NT2/D1 (cell line): ENCODE results near the gene FOLH1.
A peak's percentile ranks its signal among the peaks of the same experiment; 100 is the strongest.
"Not testable (repeated sequence)": the region's sequence is repeated elsewhere in the genome, so short reads cannot be mapped to it uniquely, and the experiment has no call there.

Experiments
- DNase-seq: peaks from one replicate; pipeline ENCODE4 v3.0.0-alpha.2; 2011; ENCODE audit warnings: low read depth, low spot score
- H3K27me3 ChIP-seq: 2 replicates; pipeline ENCODE4 v1.6.0; 2011; ENCODE audit warnings: mild to moderate bottlenecking; ENCODE audit not compliant: insufficient read length, insufficient read depth
- H3K36me3 ChIP-seq: 2 replicates; pipeline ENCODE4 v1.6.1; 2011; ENCODE audit warnings: mild to moderate bottlenecking, low read length, mixed read lengths; ENCODE audit not compliant: insufficient read depth, insufficient read length
- H3K4me1 ChIP-seq: 2 replicates; pipeline ENCODE4 v1.5.1; 2011; ENCODE audit not compliant: insufficient read depth, insufficient read length
- H3K4me3 ChIP-seq: 2 replicates; pipeline ENCODE4 v1.5.1; 2011; ENCODE audit warnings: low read depth; ENCODE audit not compliant: insufficient read length
- H3K9ac ChIP-seq: 2 replicates; pipeline ENCODE4 v1.6.0; 2011; ENCODE audit warnings: low read depth; ENCODE audit not compliant: insufficient read length
- H3K9me3 ChIP-seq: 2 replicates; pipeline ENCODE4 v1.5.1; 2011; ENCODE audit warnings: mild to moderate bottlenecking, low read length; ENCODE audit not compliant: insufficient read depth
- SUZ12 ChIP-seq: IDR thresholded peaks from 2 replicates; pipeline ENCODE4 v1.6.1; 2011; ENCODE audit not compliant: insufficient read length, insufficient read depth; ENCODE audit errors: extremely low read depth
- YY1 ChIP-seq: IDR thresholded peaks from 2 replicates; pipeline ENCODE4 v1.6.1; 2011; ENCODE audit not compliant: insufficient read length, insufficient read depth
- ZNF274 ChIP-seq: IDR thresholded peaks from 2 replicates; pipeline ENCODE4 v1.6.1; 2011; ENCODE audit warnings: mild to moderate bottlenecking, low read depth, low read length

Gene FOLH1

GRCh38 chr11:49208006-49208721 lies at the start of gene FOLH1:
TSS of gene FOLH1 (minus strand) at chr11:49208602. CDS start at chr11:49208409, 193 bp downstream.
- peak; percentile 32 for DNase-seq
- Histone ChIP-seq H3K4me3 (peak within 1 kb of the TSS; percentile 57), H3K9ac (peak within 1 kb of the TSS; percentile 61), H3K36me3 (no peaks in the 10 kb centered on the region), H3K27me3 (no peaks in the 10 kb centered on the region), H3K4me1 (no peaks in the 10 kb centered on the region), H3K9me3 (no peaks in the 10 kb centered on the region)
- no peak for TF ChIP-seq SUZ12
- TF ChIP-seq YY1: no peak
- TF ChIP-seq ZNF274: no peak

- H3K36me3 ChIP-seq, H3K9me3 ChIP-seq, H3K4me1 ChIP-seq, H3K9ac ChIP-seq, DNase-seq, H3K4me3 ChIP-seq, H3K27me3 ChIP-seq: not testable (repeated sequence)
Measured at GRCh38 chr11:49255148-49255547, 46.7 kb upstream of the FOLH1 start.

- not testable (repeated sequence) for H3K9me3 ChIP-seq, H3K4me1 ChIP-seq, H3K9ac ChIP-seq, H3K27me3 ChIP-seq, H3K36me3 ChIP-seq, H3K4me3 ChIP-seq, DNase-seq
Measured at GRCh38 chr11:49251212-49251611, 42.8 kb upstream of the FOLH1 start.

- H3K9ac ChIP-seq, H3K27me3 ChIP-seq, H3K9me3 ChIP-seq, H3K4me3 ChIP-seq, H3K4me1 ChIP-seq, DNase-seq, H3K36me3 ChIP-seq: not testable (repeated sequence)
Measured at GRCh38 chr11:49250398-49251115, 42.2 kb upstream of the FOLH1 start.

- not testable (repeated sequence) for H3K36me3 ChIP-seq, H3K9me3 ChIP-seq, DNase-seq, H3K27me3 ChIP-seq, H3K4me3 ChIP-seq, H3K4me1 ChIP-seq, H3K9ac ChIP-seq
Measured at GRCh38 chr11:49249363-49249762, 41.0 kb upstream of the FOLH1 start.

- not testable (repeated sequence) for H3K4me1 ChIP-seq, DNase-seq, H3K9me3 ChIP-seq, H3K27me3 ChIP-seq, H3K4me3 ChIP-seq, H3K9ac ChIP-seq, H3K36me3 ChIP-seq
Measured at GRCh38 chr11:49233685-49234084, 25.3 kb upstream of the FOLH1 start.

GRCh38 chr11:49233019-49233418 lies 24.6 kb upstream of the FOLH1 start:
- not testable (repeated sequence) for H3K4me1 ChIP-seq, H3K4me3 ChIP-seq, H3K27me3 ChIP-seq, H3K9me3 ChIP-seq, H3K9ac ChIP-seq, DNase-seq, H3K36me3 ChIP-seq

- not testable (repeated sequence) for H3K4me3 ChIP-seq, H3K27me3 ChIP-seq, H3K4me1 ChIP-seq, H3K36me3 ChIP-seq, DNase-seq, H3K9ac ChIP-seq, H3K9me3 ChIP-seq
Measured at GRCh38 chr11:49231725-49232124, 23.3 kb upstream of the FOLH1 start.

- H3K36me3 ChIP-seq, DNase-seq, H3K27me3 ChIP-seq: not testable (repeated sequence)
Measured at GRCh38 chr11:49230534-49230933, 22.1 kb upstream of the FOLH1 start.

GRCh38 chr11:49230001-49230400 lies 21.6 kb upstream of the FOLH1 start:
- not testable (repeated sequence) for H3K27me3 ChIP-seq, H3K4me3 ChIP-seq, H3K9ac ChIP-seq, DNase-seq, H3K4me1 ChIP-seq, H3K9me3 ChIP-seq, H3K36me3 ChIP-seq

More at GRCh38 chr11:49230534-49230933, 22.1 kb upstream of the FOLH1 start:
- H3K9ac ChIP-seq, H3K9me3 ChIP-seq, H3K4me3 ChIP-seq, H3K4me1 ChIP-seq: not testable (repeated sequence)

GRCh38 chr11:49229136-49229535 lies 20.7 kb upstream of the FOLH1 start:
- not testable (repeated sequence) for H3K4me3 ChIP-seq, H3K27me3 ChIP-seq, DNase-seq, H3K4me1 ChIP-seq, H3K9ac ChIP-seq, H3K36me3 ChIP-seq, H3K9me3 ChIP-seq
